Stimulated activated naive B cell treated with anti-CD40 and anti-IgM and Interleukin-4, amounts not matched to agents 10 μg/mL and 1 μg/mL and 100 μg/mL, for 72 hours (primary cell): Measurements from ENCODE around the gene TECPR1.

ENCODE experiments used
- ATAC-seq, 2 donors: fragments of 150-1000 bp; cut with Tn5 transposase; replicated peaks; 2 replicates each; pipeline ENCODE4 v1.10.0; 2021; ENCODE audit warnings: moderate library complexity in 1 of 2
- DNase-seq: peaks from one replicate; pipeline ENCODE4 v3.0.0; 2021
- H3K27ac Mint-ChIP-seq: one replicate; pipeline ENCODE4 v1.8.0; 2022; ENCODE audit warnings: mild to moderate bottlenecking, mixed read lengths
- H3K27me3 Mint-ChIP-seq, 2 donors: one replicate each; pipeline ENCODE4 v1.8.0; 2022; ENCODE audit warnings: mixed read lengths in 2 of 2
- H3K36me3 Mint-ChIP-seq, 2 donors: one replicate each; pipeline ENCODE4 v1.8.0; 2022; ENCODE audit warnings: mixed read lengths in 2 of 2, mild to moderate bottlenecking in 1 of 2
- H3K4me1 Mint-ChIP-seq, 2 donors: one replicate each; pipeline ENCODE4 v1.8.0; 2022; ENCODE audit warnings: mixed read lengths in 2 of 2, mild to moderate bottlenecking in 1 of 2
- H3K4me3 Mint-ChIP-seq, 2 donors: one replicate each; pipeline ENCODE4 v1.8.0; 2022; ENCODE audit warnings: mild to moderate bottlenecking in 2 of 2, mixed read lengths in 2 of 2, moderate library complexity in 1 of 2
- H3K9me3 Mint-ChIP-seq, 2 donors: one replicate each; pipeline ENCODE4 v1.8.0; 2022; ENCODE audit warnings: mixed read lengths in 2 of 2, mild to moderate bottlenecking in 1 of 2

The TECPR1 gene

GRCh38 chr7:98231493-98232262 is 20.4 kb downstream of the TECPR1 start:
- Mint-ChIP-seq H3K27me3 (no peaks in the 10 kb centered on the region), H3K4me1 (peaks cover 0 to 6% of the 10 kb centered on the region in 2 donors), H3K27ac (no peak overlapping the region), H3K9me3 (no peaks in the 10 kb centered on the region), H3K36me3 (peaks cover 34 to 50% of the 10 kb centered on the region in 2 donors), H3K4me3 (no peak overlapping the region)
- DNase-seq (no peak), ATAC-seq (no peak)

DNA sequence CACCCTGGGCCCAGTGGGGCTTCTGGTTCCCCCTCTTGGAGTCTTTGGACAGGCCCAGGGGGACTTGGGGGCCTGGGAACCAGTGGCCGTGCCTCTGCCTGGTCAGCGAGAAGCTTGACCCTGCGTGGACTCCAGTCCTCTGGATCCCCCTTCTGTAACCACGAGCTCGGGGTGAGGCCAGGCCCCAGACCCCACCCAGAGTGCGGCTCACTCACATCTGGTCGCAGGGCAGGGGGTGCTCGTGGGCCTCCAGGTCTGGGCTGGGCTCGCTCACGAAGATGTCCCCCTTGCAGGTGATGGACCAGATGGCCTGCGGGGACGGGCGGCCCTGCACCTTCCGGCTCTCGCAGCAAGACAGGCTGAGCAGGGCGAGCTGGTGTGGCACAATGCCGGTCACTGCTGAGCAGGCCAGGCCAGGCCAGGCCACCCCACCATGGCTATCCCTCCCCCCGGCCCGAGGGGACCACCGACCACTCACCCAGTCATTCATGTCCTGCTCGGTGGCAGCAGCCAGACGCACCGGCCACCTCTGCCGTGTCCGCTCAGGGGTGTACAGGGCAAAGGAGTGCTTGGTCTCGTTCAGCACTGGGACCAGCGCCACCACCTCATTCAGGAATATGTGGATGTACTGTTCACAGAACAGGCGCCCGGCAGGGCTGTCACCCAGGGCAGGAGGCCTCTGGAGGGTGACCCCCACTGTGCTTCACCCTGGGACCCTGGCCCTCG is 21.1 kb downstream of the TECPR1 start:
- ATAC-seq: no peak
- H3K9me3 Mint-ChIP-seq: no peaks in the 10 kb centered on the region
- DNase-seq: no peak
- peaks cover 0 to 6% of the 10 kb centered on the region in 2 donors for H3K4me1 Mint-ChIP-seq
- no peak overlapping the region for H3K27ac Mint-ChIP-seq
- no peaks in the 10 kb centered on the region for H3K27me3 Mint-ChIP-seq
- H3K36me3 Mint-ChIP-seq: peaks cover 33 to 51% of the 10 kb centered on the region in 2 donors
- H3K4me3 Mint-ChIP-seq: no peak overlapping the region

DNA sequence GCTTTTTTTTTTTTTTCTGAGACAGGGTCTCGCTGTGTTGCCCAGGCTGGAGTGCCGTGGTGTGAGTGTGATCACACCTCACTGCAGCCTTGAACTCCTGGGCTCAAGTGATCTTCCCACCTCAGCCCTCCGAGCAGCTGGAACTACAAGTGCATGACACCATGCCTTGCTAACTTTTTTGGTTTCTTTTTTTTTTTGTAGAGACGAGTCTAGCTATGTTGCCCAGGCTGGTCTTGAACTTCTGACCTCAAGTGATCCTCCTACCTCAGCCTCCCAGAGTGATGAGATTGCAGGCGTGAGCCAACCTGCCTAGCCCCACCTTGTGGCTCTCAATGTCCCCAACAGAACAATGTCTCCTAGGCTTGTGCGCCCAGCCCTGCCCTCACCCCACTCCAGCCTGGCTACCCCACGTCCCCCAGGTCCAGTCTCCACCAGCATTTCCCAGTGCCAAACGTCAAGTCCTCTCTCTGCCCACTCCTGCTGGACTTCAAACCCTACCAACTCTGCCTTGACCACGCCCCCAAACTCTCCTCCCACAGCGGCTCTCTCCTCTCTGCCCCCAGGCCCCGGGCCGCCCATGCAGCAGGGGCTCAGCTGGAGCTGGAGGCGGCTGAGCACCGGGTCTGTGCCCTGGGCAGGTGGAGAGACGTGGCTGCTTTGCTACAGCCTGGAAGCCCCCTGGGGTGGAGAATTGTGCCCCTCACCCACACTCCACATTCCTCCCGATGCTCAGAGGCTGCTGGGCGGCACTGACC is 21.9 kb downstream of the TECPR1 start:
- peaks cover 37 to 50% of the 10 kb centered on the region in 2 donors for H3K36me3 Mint-ChIP-seq
- H3K27ac Mint-ChIP-seq: no peak overlapping the region
- no peaks in the 10 kb centered on the region for H3K9me3 Mint-ChIP-seq
- ATAC-seq: no peak
- DNase-seq: no peak
- H3K4me3 Mint-ChIP-seq: no peak overlapping the region
- peaks cover 0 to 6% of the 10 kb centered on the region in 2 donors for H3K4me1 Mint-ChIP-seq
- H3K27me3 Mint-ChIP-seq: no peaks in the 10 kb centered on the region

DNA sequence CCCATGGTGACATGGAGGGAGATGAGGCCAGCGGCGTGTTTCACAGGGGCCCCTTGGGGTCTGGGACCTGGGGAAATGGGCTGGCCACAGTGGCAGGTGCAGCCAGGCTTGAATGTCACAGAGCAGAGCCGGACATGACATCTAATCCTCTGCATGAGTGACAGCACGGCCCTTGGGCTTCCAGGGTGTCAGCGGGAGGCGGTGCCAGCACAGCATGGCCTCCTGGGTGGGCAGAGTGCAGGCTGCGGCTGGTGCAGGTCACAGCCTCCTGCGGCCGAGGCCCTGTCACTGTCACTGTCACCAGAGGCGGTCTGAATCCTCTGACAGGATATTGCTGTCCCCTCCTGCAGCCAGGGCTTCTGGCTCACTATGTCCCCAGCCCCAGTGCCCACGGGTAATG is 22.6 kb downstream of the TECPR1 start:
- peaks cover 0 to 6% of the 10 kb centered on the region in 2 donors for H3K4me1 Mint-ChIP-seq
- H3K9me3 Mint-ChIP-seq: no peaks in the 10 kb centered on the region
- no peak overlapping the region for H3K27ac Mint-ChIP-seq
- no peak for DNase-seq
- H3K4me3 Mint-ChIP-seq: no peak overlapping the region
- no peaks in the 10 kb centered on the region for H3K27me3 Mint-ChIP-seq
- ATAC-seq: no peak
- peaks cover 37 to 51% of the 10 kb centered on the region in 2 donors for H3K36me3 Mint-ChIP-seq

GRCh38 chr7:98228801-98229200 is 23.2 kb downstream of the TECPR1 start:
- Mint-ChIP-seq H3K4me3 (no peak overlapping the region), H3K36me3 (peaks cover 39 to 44% of the 10 kb centered on the region in 2 donors), H3K27ac (peak overlapping the region; percentile 75), H3K4me1 (peaks cover 0 to 6% of the 10 kb centered on the region in 2 donors), H3K27me3 (no peaks in the 10 kb centered on the region), H3K9me3 (no peaks in the 10 kb centered on the region)
- no peak for DNase-seq
- no peak for ATAC-seq

DNA sequence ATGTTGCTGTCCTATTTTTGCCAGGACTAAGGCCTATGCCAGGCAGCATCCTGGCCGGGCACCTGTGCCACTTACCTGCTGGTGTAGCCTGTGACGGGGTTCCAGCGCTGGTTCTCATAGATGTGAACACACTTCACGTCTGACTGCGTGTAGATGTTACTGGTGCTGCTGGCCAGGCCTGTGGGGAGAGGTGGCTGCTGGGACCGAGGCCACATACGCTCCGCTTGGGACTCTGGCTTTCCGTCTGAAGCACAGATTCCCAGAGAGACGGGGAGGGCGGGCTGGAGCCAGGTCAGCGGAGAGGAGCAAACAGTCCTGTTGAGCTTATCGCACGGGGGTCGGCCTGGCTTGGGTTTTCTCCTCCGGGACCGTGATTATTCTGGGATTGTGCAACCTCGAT is 24.1 kb downstream of the TECPR1 start:
- H3K4me3 Mint-ChIP-seq: no peak overlapping the region
- DNase-seq (no peak), ATAC-seq (no peak)
- H3K27me3 Mint-ChIP-seq: no peaks in the 10 kb centered on the region
- no peaks in the 10 kb centered on the region for H3K9me3 Mint-ChIP-seq
- H3K36me3 Mint-ChIP-seq: peaks cover 38 to 46% of the 10 kb centered on the region in 2 donors
- no peak overlapping the region for H3K27ac Mint-ChIP-seq
- peaks cover 0 to 8% of the 10 kb centered on the region in 2 donors for H3K4me1 Mint-ChIP-seq

DNA sequence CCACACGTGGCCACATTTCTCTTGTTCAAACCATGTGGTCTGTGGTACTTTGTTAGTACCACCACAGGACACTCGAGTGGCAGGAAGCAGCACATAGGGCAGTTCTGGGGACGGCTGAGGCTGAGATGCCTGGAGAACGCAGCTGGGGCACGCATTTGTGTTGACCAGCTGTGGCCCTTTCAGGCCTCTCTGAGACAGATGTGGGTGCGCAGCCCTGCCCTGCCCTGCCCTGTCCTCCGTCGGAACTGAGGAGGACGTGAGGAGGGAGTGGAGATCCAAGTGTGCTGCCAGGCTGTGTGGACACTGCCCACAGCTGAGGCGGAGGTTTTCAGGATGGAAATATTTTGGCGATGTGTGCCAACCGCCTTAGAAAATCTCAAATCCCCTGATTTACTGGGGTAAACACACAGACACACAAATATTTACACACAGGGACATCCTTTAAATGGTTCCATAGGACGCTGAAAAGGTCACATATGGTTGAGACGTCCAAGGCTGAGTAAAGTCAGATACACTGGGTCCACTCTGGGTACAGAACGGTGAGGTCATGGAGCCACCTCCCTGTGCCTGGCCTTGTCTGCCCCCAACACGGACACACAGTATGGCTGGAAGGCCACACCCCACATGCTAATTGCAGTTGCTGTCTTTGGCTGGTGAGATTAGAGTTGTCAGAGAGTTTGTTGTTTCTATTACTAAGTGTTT is 26.0 kb downstream of the TECPR1 start:
- ATAC-seq: no peak
- no peaks in the 10 kb centered on the region for H3K9me3 Mint-ChIP-seq
- peaks cover 0 to 8% of the 10 kb centered on the region in 2 donors for H3K4me1 Mint-ChIP-seq
- H3K27me3 Mint-ChIP-seq: no peaks in the 10 kb centered on the region
- no peak overlapping the region for H3K4me3 Mint-ChIP-seq
- H3K36me3 Mint-ChIP-seq: peaks cover 44 to 55% of the 10 kb centered on the region in 2 donors
- DNase-seq: no peak
- no peak overlapping the region for H3K27ac Mint-ChIP-seq

DNA sequence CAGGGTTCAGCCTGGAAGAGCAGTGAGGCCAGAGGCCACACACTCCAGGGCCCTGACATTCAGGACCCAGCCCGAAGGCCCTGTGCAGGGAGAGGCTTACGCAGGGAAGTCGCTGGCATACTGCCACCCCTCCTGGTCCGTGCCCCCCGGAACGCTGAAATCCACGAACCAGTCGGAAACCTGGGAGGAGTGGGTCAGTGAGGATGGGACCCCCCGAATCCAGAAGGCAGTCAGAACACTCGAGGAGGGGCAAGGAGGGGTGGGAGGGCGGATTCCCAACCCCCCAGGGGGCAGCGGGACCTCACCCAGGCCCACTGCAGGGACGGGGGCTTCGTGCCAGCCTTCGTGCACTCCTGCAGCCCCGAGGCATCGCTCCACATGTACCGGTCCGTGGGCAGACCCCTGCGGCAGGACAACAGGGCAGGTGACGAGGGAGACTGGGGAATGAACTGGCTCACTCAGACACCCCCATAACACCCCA is 27.3 kb downstream of the TECPR1 start:
- H3K27me3 Mint-ChIP-seq: no peaks in the 10 kb centered on the region
- no peak for ATAC-seq
- H3K36me3 Mint-ChIP-seq: peaks cover 38 to 45% of the 10 kb centered on the region in 2 donors

GRCh38 chr7:98223898-98224700 is 27.9 kb downstream of the TECPR1 start:
- Mint-ChIP-seq H3K27me3 (peaks cover 0 to 5% of the 10 kb centered on the region in 2 donors), H3K27ac (no peak overlapping the region), H3K4me3 (no peak overlapping the region), H3K9me3 (no peaks in the 10 kb centered on the region), H3K36me3 (peaks cover 40 to 48% of the 10 kb centered on the region in 2 donors), H3K4me1 (peaks cover 8 to 9% of the 10 kb centered on the region in 2 donors)
- DNase-seq: no peak
- ATAC-seq: no peak

More for the DNA sequence above, 27.3 kb downstream of the TECPR1 start:
- Mint-ChIP-seq H3K4me3 (no peak overlapping the region), H3K9me3 (no peaks in the 10 kb centered on the region), H3K4me1 (peaks cover 3 to 5% of the 10 kb centered on the region in 2 donors), H3K27ac (no peak overlapping the region)
- DNase-seq: no peak

- DNase-seq (no peak), ATAC-seq (no peak)
- Mint-ChIP-seq H3K4me1 (peaks cover 12 to 16% of the 10 kb centered on the region in 2 donors), H3K27ac (no peak overlapping the region), H3K36me3 (peaks cover 40 to 51% of the 10 kb centered on the region in 2 donors), H3K27me3 (peaks cover 3 to 5% of the 10 kb centered on the region in 2 donors), H3K4me3 (no peak overlapping the region), H3K9me3 (no peaks in the 10 kb centered on the region)
These were observed 28.6 kb downstream of the TECPR1 start for GRCh38 chr7:98223351-98223897.

- DNase-seq (no peak), ATAC-seq (no peak)
- Mint-ChIP-seq H3K4me1 (peaks cover 18 to 23% of the 10 kb centered on the region in 2 donors), H3K4me3 (no peak overlapping the region), H3K9me3 (no peaks in the 10 kb centered on the region), H3K27me3 (peaks cover 5 to 9% of the 10 kb centered on the region in 2 donors), H3K36me3 (peaks cover 39 to 49% of the 10 kb centered on the region in 2 donors), H3K27ac (no peak overlapping the region)
These were observed 29.4 kb downstream of the TECPR1 start for GRCh38 chr7:98222533-98223195.

GRCh38 chr7:98221611-98222532 is 30.2 kb downstream of the TECPR1 start:
- no peak overlapping the region for H3K4me3 Mint-ChIP-seq
- peaks cover 39 to 52% of the 10 kb centered on the region in 2 donors for H3K36me3 Mint-ChIP-seq
- ATAC-seq (no peak), DNase-seq (no peak)
- peaks cover 5 to 9% of the 10 kb centered on the region in 2 donors for H3K27me3 Mint-ChIP-seq
- H3K27ac Mint-ChIP-seq: no peak overlapping the region
- H3K4me1 Mint-ChIP-seq: peaks cover 20 to 23% of the 10 kb centered on the region in 2 donors
- H3K9me3 Mint-ChIP-seq: no peaks in the 10 kb centered on the region
